OCI-LY1 (cell line): Measurements from ENCODE around the gene DNAAF8.

Experiments used
- H2AFZ ChIP-seq: fragments of 200-600 bp; sonication (generic), shearing (Covaris generic); 2 replicates; pipeline ENCODE4 v1.6.0; 2014; ENCODE audit warnings: antibody characterized with exemption, mild to moderate bottlenecking, low read length
- H3F3A ChIP-seq: fragments of 200-600 bp; sonication (generic), shearing (Covaris generic); 2 replicates; pipeline ENCODE4 v1.6.0; 2014; ENCODE audit warnings: mild to moderate bottlenecking, antibody characterized with exemption, low read length, moderate library complexity; ENCODE audit not compliant: insufficient read depth
- H3K27ac ChIP-seq: fragments of 200-600 bp; sonication (generic); 2 replicates; pipeline ENCODE4 v1.5.1; 2014; ENCODE audit warnings: low read length, mixed run types, mild to moderate bottlenecking, low read depth; ENCODE audit not compliant: poor library complexity, severe bottlenecking
- H3K27me3 ChIP-seq: fragments of 200-600 bp; sonication (generic); 2 replicates; pipeline ENCODE4 v1.6.0; 2014; ENCODE audit warnings: antibody characterized with exemption, mild to moderate bottlenecking, low read length, moderate library complexity; ENCODE audit not compliant: insufficient read depth
- H3K36me3 ChIP-seq: fragments of 200-600 bp; sonication (generic); 2 replicates; pipeline ENCODE4 v1.6.1; 2014; ENCODE audit warnings: mild to moderate bottlenecking, antibody characterized with exemption, low read length, moderate library complexity, mixed read lengths; ENCODE audit not compliant: insufficient read depth
- H3K4me1 ChIP-seq: fragments of 200-600 bp; sonication (generic); 2 replicates; pipeline ENCODE4 v1.5.1; 2014; ENCODE audit warnings: mild to moderate bottlenecking, low read length, moderate library complexity; ENCODE audit not compliant: insufficient read depth, severe bottlenecking
- H3K4me2 ChIP-seq: fragments of 200-600 bp; sonication (generic), shearing (Covaris generic); 2 replicates; pipeline ENCODE4 v1.6.1; 2014; ENCODE audit warnings: low read length
- H3K4me3 ChIP-seq: fragments of 200-600 bp; sonication (generic); 2 replicates; pipeline ENCODE4 v1.5.1; 2014; ENCODE audit warnings: low read length, low read depth, mild to moderate bottlenecking, mixed read lengths; ENCODE audit not compliant: poor library complexity, severe bottlenecking
- H3K79me2 ChIP-seq: fragments of 200-600 bp; shearing (Covaris generic); 2 replicates; pipeline ENCODE4 v1.6.1; 2016; ENCODE audit warnings: mixed run types, low read length, mixed read lengths; ENCODE audit not compliant: insufficient read depth
- H3K9ac ChIP-seq: fragments of 200-600 bp; sonication (generic), shearing (Covaris generic); 2 replicates; pipeline ENCODE4 v1.6.1; 2014; ENCODE audit warnings: mild to moderate bottlenecking, low read length, mixed read lengths
- H3K9me2 ChIP-seq: fragments of 200-600 bp; sonication (generic), shearing (Covaris generic); 2 replicates; pipeline ENCODE4 v1.6.1; 2014; ENCODE audit warnings: low read depth, mild to moderate bottlenecking, low read length, mixed read lengths
- H3K9me3 ChIP-seq: fragments of 200-600 bp; shearing (Covaris generic); 2 replicates; pipeline ENCODE4 v1.6.1; 2014; ENCODE audit warnings: low read length, mixed read lengths
- H4K20me1 ChIP-seq: fragments of 200-600 bp; sonication (generic), shearing (Covaris generic); 2 replicates; pipeline ENCODE4 v1.6.0; 2016; ENCODE audit warnings: mild to moderate bottlenecking, low read length; ENCODE audit not compliant: insufficient read depth
- EZH2 ChIP-seq: fragments of 200-600 bp; sonication (generic), shearing (Covaris generic); IDR thresholded peaks from 2 replicates; pipeline ENCODE4 v1.8.0; 2017; ENCODE audit warnings: borderline replicate concordance, mixed run types, mild to moderate bottlenecking, antibody characterized with exemption, low read length, moderate library complexity, mixed read lengths
- TF ChIP-seq, protein P1 (sequence below): fragments of 200-600 bp; sonication (generic), shearing (Covaris generic); IDR thresholded peaks from 2 replicates; pipeline ENCODE4 v1.5.1; 2017; ENCODE audit warnings: mild to moderate bottlenecking, antibody characterized with exemption, low read length, moderate library complexity, mixed read lengths

The DNAAF8 gene

DNA sequence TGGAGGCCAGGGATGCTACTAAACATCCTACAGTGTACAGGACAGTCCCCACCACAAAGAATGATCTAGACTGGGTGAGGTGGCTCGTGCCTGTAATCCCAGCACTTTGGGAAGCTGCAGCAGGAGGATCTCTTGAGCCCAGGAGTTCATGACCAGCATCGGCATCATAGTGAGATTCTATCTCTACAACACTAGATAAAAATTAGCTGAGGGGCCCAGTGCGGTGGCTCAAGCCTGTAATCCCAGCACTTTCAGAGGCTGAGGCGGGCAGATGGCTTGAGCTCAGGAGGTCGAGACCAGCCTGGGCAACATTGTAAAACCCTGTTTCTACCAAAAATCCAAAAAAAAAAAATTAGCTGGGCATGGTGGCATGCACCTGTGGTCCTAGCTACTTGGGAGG, 38.0 kb downstream of the DNAAF8 start:
- Histone ChIP-seq H3K4me1 (peaks cover 6% of the 10 kb centered on the region), H3K9me2 (no peaks in the 10 kb centered on the region), H3F3A (peaks cover 9% of the 10 kb centered on the region; the same call in 1 of the 2 replicates), H4K20me1 (no peaks in the 10 kb centered on the region), H3K4me2 (no peak overlapping the region), H3K4me3 (no peak overlapping the region), H3K27me3 (no peaks in the 10 kb centered on the region), H3K27ac (no peak overlapping the region), H3K9ac (no peak overlapping the region), H3K9me3 (no peaks in the 10 kb centered on the region), H2AFZ (no peak overlapping the region), H3K36me3 (no peaks in the 10 kb centered on the region), H3K79me2 (no peaks in the 10 kb centered on the region)
- TF ChIP-seq, protein P1, sequence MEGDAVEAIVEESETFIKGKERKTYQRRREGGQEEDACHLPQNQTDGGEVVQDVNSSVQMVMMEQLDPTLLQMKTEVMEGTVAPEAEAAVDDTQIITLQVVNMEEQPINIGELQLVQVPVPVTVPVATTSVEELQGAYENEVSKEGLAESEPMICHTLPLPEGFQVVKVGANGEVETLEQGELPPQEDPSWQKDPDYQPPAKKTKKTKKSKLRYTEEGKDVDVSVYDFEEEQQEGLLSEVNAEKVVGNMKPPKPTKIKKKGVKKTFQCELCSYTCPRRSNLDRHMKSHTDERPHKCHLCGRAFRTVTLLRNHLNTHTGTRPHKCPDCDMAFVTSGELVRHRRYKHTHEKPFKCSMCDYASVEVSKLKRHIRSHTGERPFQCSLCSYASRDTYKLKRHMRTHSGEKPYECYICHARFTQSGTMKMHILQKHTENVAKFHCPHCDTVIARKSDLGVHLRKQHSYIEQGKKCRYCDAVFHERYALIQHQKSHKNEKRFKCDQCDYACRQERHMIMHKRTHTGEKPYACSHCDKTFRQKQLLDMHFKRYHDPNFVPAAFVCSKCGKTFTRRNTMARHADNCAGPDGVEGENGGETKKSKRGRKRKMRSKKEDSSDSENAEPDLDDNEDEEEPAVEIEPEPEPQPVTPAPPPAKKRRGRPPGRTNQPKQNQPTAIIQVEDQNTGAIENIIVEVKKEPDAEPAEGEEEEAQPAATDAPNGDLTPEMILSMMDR: no peak
- TF ChIP-seq EZH2: no peak

DNA sequence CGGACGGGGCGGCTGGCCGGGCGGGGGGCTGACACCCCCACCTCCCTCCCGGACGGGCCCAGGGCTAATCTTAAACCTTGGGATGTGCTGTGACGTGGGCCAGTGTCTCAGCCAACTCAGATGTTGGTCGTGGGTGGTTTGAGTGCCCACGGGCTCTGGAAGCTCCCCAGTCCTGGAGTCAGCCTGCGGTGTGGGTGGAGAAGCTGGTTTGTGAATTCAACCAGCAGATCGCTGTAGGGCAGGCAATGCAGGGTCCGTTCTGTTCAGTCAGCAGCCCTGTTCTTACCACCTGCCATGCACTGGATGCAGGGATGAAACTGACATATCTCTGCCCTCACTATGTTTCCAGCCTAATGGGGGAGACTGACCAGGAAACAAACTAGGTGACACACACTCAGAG, 40.7 kb downstream of the DNAAF8 start:
- TF ChIP-seq, protein P1: no peak
- TF ChIP-seq EZH2: no peak
- H3K9me2 ChIP-seq: no peaks in the 10 kb centered on the region
- no peak overlapping the region for H3K9ac ChIP-seq
- H3K4me1 ChIP-seq: no peaks in the 10 kb centered on the region
- no peak overlapping the region for H2AFZ ChIP-seq
- no peak overlapping the region for H3K27ac ChIP-seq
- no peaks in the 10 kb centered on the region for H4K20me1 ChIP-seq
- H3K9me3 ChIP-seq: no peaks in the 10 kb centered on the region
- peaks cover under 1% of the 10 kb centered on the region; the same call in 1 of the 2 replicates for H3K27me3 ChIP-seq
- H3K4me2 ChIP-seq: no peak overlapping the region
- no peaks in the 10 kb centered on the region for H3K36me3 ChIP-seq
- no peaks in the 10 kb centered on the region for H3K79me2 ChIP-seq
- no peaks in the 10 kb centered on the region for H3F3A ChIP-seq
- H3K4me3 ChIP-seq: no peak overlapping the region

DNA sequence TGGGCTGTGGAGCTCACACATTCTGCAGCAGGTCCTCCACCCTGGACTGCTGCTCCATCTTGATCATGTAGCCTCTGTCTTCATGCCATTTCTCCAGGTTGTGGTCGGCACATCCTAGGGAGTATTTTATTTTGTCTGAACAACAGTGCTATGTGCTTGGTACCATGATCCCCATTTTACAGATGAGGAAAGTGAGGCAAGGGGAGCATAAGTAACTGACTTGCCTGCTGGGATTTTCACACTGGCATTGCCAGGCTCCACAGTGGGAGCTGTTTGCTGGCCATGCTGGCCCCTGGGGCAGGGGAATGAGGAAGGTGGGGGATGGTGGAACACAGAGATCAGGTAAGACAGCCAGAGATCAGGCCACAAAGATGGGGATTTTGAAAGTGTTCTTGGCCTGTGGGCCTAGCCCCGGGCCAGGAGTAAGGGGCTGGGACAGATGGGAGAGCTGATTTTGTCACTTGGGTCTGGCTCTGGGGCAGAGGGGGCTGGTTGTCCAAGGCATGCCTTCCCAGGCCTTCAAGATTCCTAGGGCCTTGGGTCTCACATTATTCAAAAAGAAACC, 41.9 kb downstream of the DNAAF8 start:
- H3F3A ChIP-seq: no peaks in the 10 kb centered on the region
- H3K27me3 ChIP-seq: peaks cover 7% of the 10 kb centered on the region; the same call in 1 of the 2 replicates
- no peaks in the 10 kb centered on the region for H3K9me2 ChIP-seq
- H3K4me1 ChIP-seq: no peaks in the 10 kb centered on the region
- no peak overlapping the region for H3K4me3 ChIP-seq
- H3K4me2 ChIP-seq: no peak overlapping the region
- no peaks in the 10 kb centered on the region for H4K20me1 ChIP-seq
- no peaks in the 10 kb centered on the region for H3K79me2 ChIP-seq
- no peaks in the 10 kb centered on the region for H3K36me3 ChIP-seq
- no peak overlapping the region for H2AFZ ChIP-seq
- H3K9me3 ChIP-seq: no peaks in the 10 kb centered on the region
- TF ChIP-seq, protein P1: no peak
- no peak for TF ChIP-seq EZH2
- no peak overlapping the region for H3K27ac ChIP-seq
- H3K9ac ChIP-seq: no peak overlapping the region
